ENCODE measurements around the gene AHNAK2. TPM values are rescaled to one million over a fixed set of nuclear protein-coding genes. Genes with fewer than 3 reads are reported as not detected.

AHNAK2 gene
- total and polyA plus RNA-seq, 8 donors, result 1.5 to 117 (median 13.5) TPM

GRCh38 chr14:105021656-105022275, 43.6 kb upstream of the AHNAK2 start:
- peak; percentile 29 to 84 for DNase-seq
- Histone ChIP-seq H3K27ac (peak overlapping the region; percentile 68 to 91 (median 86)), H3K4me3 (peak overlapping the region; percentile 56 to 94 (median 91)), H3K36me3 (no peaks in the 10 kb centered on the region), H3K9me3 (no peaks in the 10 kb centered on the region), H3K27me3 (no peaks in the 10 kb centered on the region), H3K4me1 (peaks cover 22 to 53% (median 34%) of the 10 kb centered on the region in 4 donors)
- TF ChIP-seq CTCF (IDR thresholded peaks at IDR 0.05), result no peak
- no peak for TF ChIP-seq POLR2AphosphoS5 (IDR thresholded peaks at IDR 0.05)
- no peak for TF ChIP-seq POLR2A (IDR thresholded peaks at IDR 0.05)
- no peak for TF ChIP-seq EP300 (IDR thresholded peaks at IDR 0.05)
- WGBS, 5 donors, result 9 to 10% (median 9%) methylated on average over 20 of the region's 20 CpGs
- intact Hi-C loops (cut with DNase I; ENCODE audit: low total_unique reads), result loop anchor here (5.0 kb wide), 1 partner anchor 44 kb away; the partner anchor contains the start of gene AHNAK2

GRCh38 chr14:105020815-105021655, 42.9 kb upstream of the AHNAK2 start, which contains the start of gene CDCA4:
TSS of gene CDCA4 (minus strand) at chr14:105021083. CDS start at chr14:105011929, 9,154 bp downstream.
- 0 to 1% (median 0%) methylated on average over 13 to 114 of the region's 115 CpGs for WGBS, 5 donors
- H3K9me3 ChIP-seq, result no peaks in the 10 kb centered on the region
- peak; percentile 77 to 93 (median 80) for TF ChIP-seq POLR2AphosphoS5 (IDR thresholded peaks at IDR 0.05)
- no peak for TF ChIP-seq EP300 (IDR thresholded peaks at IDR 0.05)
- peak; percentile 99 for DNase-seq
- peaks cover 22 to 56% (median 37%) of the 10 kb centered on the region in 4 donors for H3K4me1 ChIP-seq
- no peaks in the 10 kb centered on the region for H3K36me3 ChIP-seq
- H3K4me3 ChIP-seq, result peak within 1 kb of the TSS; percentile 89 to 95 (median 94)
- intact Hi-C loops (cut with DNase I; ENCODE audit: low total_unique reads), result loop anchor here (5.0 kb wide), 1 partner anchor 44 kb away; the partner anchor contains the start of gene AHNAK2
- H3K27me3 ChIP-seq, result no peaks in the 10 kb centered on the region
- peak within 1 kb of the TSS; percentile 85 to 94 (median 87) for H3K27ac ChIP-seq

GRCh38 chr14:105019861-105020814, 42.0 kb upstream of the AHNAK2 start:
- H3K4me1 ChIP-seq, result peaks cover 22 to 64% (median 37%) of the 10 kb centered on the region in 4 donors
- intact Hi-C loops (cut with DNase I; ENCODE audit: low total_unique reads), result loop anchor here (5.0 kb wide), 1 partner anchor 43 kb away; the partner anchor contains the start of gene AHNAK2
- TF ChIP-seq CTCF (IDR thresholded peaks at IDR 0.05) (no peak), EP300 (IDR thresholded peaks at IDR 0.05) (no peak), POLR2AphosphoS5 (IDR thresholded peaks at IDR 0.05) (no peak), POLR2A (IDR thresholded peaks at IDR 0.05) (no peak)
- H3K36me3 ChIP-seq, result no peaks in the 10 kb centered on the region
- no peaks in the 10 kb centered on the region for H3K9me3 ChIP-seq
- 4 to 11% (median 5%) methylated on average over 31 to 75 of the region's 75 CpGs for WGBS, 5 donors
- peak; percentile 39 to 78 for DNase-seq
- H3K27ac ChIP-seq, result peak overlapping the region; percentile 69 to 94 (median 87)
- H3K4me3 ChIP-seq, result peak overlapping the region; percentile 89 to 95 (median 94)
- no peaks in the 10 kb centered on the region for H3K27me3 ChIP-seq

GRCh38 chr14:105018414-105018813, 40.2 kb upstream of the AHNAK2 start:
- H3K36me3 ChIP-seq, result no peaks in the 10 kb centered on the region
- no peaks in the 10 kb centered on the region for H3K9me3 ChIP-seq
- H3K4me3 ChIP-seq, result no peak overlapping the region
- TF ChIP-seq EP300 (IDR thresholded peaks at IDR 0.05), result no peak
- TF ChIP-seq CTCF (IDR thresholded peaks at IDR 0.05), result no peak
- no peak for TF ChIP-seq POLR2AphosphoS5 (IDR thresholded peaks at IDR 0.05)
- no peak for TF ChIP-seq POLR2A (IDR thresholded peaks at IDR 0.05)
- WGBS, 5 donors, result 77 to 90% (median 84%) methylated on average over 4 of the region's 4 CpGs
- H3K4me1 ChIP-seq, result peaks cover 22 to 62% (median 41%) of the 10 kb centered on the region in 4 donors
- no peak overlapping the region for H3K27ac ChIP-seq
- no peak for DNase-seq
- intact Hi-C loops (cut with DNase I; ENCODE audit: low total_unique reads), result no loop called here
- H3K27me3 ChIP-seq, result no peaks in the 10 kb centered on the region
